H4 (cell line): ENCODE data around the gene LIPT2. TPM values are rescaled to one million over a fixed set of nuclear protein-coding genes. Genes with fewer than 3 reads are reported as not detected.

ENCODE experiments used
- total RNA-seq: library from RNA; depleted of rRNA; stranded (reverse); fragments of >200 nt; shearing (Covaris generic); gene quantifications from 2 replicates; pipeline ENCODE4 v1.2.3, GENCODE V29; 2014; rRNA removed

Gene LIPT2
- total RNA-seq, 1 experiment from 2014 or later, result 8.7 TPM

Other genes starting within 250 kb of the LIPT2 start
- gene P4HA3, start 182.1 kb downstream of the LIPT2 start, total RNA-seq, result 0.17 and 0.27 TPM in 2 replicates
- 2.2 and 3.7 TPM in 2 replicates for gene PGM2L1, start 95.3 kb downstream of the LIPT2 start, total RNA-seq
- 0.08 TPM in 1 of 2 replicates, not detected in the other for gene KCNE3, start 26.2 kb downstream of the LIPT2 start, total RNA-seq
- gene POLD3, start 98.9 kb upstream of the LIPT2 start, total RNA-seq, result 18.7 and 20.3 TPM in 2 replicates
- not detected in 2 replicates for gene CHRDL2, start 237.7 kb upstream of the LIPT2 start, total RNA-seq